GM21529 (cell line): Measurements from ENCODE around the gene FBXL15.
A peak's percentile ranks its signal among the peaks of the same experiment; 100 is the strongest.

Experiments
- ATAC-seq: cut with Tn5 transposase; IDR thresholded peaks from one replicate; pipeline ENCODE4 v1.9.1; 2021; ENCODE audit not compliant: unreplicated experiment

FBXL15 gene, protein sequence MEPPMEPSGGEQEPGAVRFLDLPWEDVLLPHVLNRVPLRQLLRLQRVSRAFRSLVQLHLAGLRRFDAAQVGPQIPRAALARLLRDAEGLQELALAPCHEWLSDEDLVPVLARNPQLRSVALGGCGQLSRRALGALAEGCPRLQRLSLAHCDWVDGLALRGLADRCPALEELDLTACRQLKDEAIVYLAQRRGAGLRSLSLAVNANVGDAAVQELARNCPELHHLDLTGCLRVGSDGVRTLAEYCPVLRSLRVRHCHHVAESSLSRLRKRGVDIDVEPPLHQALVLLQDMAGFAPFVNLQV

DNA sequence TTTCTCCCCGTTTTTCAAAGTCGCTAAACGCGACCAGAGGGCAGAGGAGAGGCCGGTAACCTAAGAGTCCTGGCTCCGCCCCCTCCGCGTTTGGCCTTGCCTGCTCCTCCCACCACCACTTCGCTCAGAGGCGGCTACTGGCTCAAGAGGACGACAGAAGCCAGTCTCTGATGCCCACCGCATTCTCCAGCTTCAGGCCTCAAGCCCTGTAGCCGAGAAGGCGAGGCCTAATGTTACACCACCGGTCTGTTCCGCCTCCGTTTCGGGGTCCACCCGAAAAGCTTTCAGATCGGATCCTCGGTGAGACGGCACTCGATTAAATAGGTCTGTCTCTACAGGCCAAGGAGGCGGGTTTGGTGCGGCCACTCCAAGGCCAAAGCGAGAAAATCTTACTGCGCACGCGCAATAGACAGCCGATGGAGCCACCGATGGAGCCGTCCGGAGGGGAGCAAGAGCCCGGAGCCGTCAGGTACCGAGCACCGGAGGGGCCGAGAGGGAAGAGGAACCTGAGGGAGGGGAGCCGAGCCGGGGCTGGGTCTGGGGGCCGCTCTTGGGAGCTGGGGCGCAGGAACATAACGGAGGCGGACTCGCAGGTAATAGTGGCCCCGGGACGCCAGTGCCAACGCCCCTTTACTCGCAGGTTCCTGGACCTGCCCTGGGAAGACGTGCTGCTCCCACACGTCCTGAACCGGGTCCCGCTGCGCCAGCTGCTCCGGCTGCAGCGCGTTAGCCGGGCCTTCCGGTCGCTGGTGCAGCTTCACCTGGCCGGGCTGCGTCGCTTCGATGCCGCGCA lies at the start of gene FBXL15:
TSS of gene FBXL15 (plus strand) at position 123 of the 793 bp plus-strand sequence. CDS start at position 417, 294 bp downstream.
- ATAC-seq: peak; percentile 61

DNA sequence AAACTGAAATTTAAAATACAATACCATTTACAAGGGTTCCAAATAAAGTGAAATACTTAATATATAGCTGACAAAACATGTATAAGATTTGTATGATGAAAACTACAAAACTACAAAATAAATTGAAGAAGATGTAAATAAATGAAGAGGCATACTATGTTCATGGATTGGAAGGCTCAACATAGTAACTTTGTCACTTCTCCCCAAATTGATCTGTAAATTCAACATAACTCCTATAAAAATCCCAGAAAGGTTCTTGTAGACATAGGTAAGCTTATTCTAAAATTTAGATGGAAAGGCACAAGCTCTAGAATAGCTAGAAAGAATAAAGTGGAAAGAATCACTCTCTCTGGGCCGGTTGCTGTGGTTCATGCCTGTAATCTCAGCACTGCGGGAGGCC lies 49.3 kb upstream of the FBXL15 start:
- ATAC-seq: no peak

DNA sequence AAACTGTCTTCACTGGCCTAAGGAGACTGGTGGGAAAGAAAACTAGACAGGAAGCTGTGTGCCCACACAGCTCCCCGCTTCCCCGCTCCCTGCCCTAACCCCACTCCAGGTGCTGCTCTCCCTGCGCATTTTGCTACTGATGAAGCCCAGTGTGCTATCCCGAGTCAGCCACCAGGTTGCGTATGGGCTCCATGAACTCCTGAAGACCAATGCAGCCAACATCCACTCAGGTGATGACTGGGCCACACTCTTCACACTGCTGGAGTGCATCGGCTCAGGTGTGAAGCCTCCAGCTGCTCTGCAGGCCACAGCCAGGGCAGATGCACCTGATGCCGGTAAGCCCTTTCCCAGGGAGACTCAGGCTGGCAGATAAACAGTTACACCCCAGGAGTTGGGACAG lies 45.4 kb upstream of the FBXL15 start:
- ATAC-seq: no peak

DNA sequence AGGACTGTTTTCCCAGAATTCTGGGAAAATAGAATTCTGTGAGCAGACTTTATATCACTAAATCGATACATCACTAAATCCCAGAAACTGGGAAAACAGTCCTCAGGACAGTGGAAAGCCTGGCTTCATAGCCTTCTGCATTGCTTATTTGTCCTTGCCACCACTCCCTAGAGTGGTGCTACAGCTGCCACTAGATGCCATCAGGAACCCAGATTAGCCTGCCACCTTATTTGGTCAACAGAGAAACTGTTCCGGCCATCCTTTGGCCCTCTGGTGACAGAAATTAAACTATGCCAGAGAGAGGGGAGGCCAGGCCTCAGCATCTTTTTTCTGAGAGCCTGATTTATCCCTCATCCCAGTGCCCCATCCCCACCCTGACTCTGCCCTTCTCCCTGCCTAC lies 44.8 kb upstream of the FBXL15 start:
- ATAC-seq: no peak

DNA sequence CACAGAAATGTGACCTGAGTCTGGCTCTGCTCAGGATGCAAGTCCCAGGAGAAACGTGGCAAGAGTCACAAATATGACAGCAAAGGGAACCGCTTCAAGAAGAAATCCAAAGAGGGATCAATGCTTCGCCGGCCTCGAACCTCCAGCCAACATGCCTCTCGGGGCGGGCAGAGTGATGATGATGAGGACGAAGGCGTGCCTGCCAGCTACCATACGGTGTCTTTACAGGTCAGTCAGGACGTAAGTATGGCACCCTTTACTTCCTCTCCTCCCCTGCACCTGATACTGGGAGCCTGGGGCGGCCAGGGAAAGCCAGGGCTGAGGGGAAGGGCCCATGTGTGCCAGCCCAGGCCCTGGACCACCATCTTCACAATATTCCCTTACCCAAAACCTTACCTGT lies 43.7 kb upstream of the FBXL15 start:
- no peak for ATAC-seq

DNA sequence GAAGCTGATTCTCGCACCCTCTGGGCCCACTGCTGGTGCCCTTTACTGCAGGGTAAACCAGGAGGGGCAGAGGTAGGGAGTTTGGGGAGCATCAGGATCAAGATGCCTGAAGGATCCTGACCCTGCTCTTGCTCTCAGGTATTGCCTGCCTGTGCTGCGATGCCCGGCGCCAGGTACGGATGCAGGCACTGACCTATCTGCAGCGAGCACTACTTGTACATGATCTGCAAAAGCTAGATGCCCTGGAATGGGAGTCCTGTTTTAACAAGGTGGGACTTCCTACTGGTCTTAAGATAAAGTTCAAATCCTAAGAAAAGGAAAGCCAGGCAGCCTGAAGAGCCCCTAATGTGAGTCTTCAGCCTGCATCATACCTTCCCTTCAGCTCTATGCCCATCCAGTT lies 41.3 kb upstream of the FBXL15 start:
- ATAC-seq: no peak

DNA sequence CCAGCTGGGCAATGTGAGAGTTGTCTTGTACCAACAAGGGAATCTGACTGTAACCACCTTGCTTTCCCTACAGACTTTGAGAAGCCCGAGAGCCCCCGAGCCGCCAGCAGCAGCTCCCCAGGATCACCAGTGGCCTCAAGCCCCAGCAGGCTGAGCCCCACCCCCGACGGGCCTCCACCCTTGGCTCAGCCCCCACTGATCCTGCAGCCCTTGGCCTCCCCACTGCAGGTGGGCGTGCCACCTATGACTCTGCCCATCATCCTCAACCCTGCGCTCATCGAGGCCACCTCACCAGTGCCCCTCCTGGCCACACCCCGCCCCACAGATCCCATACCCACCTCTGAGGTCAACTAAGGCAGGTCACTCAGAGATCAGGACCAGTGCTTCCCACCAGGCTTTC lies 38.7 kb upstream of the FBXL15 start:
- ATAC-seq: no peak

DNA sequence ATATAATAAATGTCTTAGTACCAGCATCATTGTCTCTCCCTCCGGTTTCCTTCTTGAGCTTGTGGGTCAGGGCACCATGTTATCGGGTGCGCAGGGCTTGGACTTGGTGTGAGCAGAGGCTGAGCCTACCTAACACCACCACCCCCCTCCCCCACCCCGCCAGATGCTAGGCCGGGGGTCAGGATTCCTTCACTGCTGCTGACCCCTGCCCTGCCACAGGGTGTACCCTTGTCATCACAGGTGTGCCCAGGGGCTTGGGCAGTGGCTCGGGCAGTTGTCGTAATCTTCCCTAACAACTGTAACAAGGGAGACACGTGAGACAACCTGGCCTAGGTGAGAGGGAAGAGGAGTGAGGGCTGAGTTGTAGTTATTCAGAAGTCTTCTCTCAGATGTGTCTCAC lies 37.8 kb upstream of the FBXL15 start:
- no peak for ATAC-seq

DNA sequence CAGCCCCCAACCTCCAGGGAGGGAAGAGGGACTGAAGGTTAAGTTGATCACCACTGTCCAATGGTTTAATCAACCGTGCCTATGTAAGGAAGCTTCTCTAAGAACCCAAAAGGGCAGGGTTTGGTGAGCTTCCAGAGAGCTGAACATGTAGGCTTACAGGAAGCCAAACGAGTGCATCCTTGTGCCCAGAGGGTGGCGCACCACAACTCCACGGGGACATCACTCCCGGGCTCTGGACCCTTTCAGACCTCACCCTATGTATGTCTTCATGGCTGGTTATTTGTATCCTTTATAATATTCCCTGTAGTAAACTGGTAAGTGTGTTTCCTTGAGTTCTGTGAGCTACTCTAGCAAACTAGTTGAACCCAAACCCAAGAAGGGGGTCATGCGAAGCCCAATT lies 36.6 kb upstream of the FBXL15 start:
- no peak for ATAC-seq

DNA sequence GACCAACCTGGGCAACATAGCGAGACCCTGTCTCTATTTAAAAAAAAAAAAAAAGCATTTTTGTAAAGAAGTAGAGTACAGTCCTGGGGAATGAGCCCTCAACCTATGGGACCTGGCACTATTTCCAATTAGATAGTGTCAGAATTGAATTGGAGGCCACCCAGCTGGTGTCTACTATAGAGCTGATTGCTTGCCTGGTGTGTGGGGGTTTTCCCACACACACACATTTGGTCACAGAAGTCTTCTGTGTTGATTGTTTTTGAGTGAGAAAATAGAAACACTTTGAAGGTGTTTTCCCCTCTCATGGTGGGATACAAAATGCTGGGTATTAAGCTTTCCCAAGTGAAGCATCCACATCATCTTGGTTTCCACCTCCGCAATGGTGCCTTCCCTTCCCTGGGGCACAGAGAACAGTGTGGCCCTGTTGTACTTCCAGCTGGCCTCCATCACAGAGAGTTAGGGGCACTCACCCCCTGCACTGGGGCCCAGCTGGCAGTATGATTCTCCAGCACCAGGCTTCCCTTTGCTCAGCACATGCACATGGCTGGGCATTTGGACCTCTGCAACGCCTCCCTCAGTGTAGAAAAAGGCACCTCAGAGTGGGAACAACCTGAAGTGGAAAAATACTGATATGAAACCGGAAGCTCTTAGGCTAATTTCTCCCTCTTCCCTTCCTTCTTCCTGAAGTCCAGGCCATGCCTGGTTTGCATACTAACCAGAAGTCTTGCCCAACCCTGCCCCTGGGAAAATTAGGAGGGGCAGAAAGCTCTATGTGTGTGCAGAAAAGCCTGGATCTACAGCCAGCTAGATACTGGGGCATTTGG lies 35.8 kb upstream of the FBXL15 start:
- ATAC-seq: no peak

DNA sequence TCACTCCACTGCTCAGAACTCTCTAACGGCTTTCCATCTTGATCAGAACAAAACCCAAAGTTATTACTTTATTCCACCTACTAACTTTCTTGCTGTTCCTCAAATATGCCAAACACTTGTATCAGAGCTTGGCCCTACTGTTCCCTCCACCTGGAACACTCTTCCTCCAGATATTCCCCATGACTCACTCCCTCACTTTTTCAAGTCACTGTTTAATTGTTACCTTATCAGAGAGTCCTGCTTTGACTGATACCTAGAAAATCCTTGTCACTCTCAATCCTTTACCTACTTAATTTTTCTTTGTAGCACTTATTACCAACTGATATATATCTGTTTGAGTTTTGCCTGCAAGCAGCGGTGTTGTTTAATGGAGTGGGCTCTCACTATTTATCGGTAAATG lies 30.7 kb upstream of the FBXL15 start:
- ATAC-seq: no peak

DNA sequence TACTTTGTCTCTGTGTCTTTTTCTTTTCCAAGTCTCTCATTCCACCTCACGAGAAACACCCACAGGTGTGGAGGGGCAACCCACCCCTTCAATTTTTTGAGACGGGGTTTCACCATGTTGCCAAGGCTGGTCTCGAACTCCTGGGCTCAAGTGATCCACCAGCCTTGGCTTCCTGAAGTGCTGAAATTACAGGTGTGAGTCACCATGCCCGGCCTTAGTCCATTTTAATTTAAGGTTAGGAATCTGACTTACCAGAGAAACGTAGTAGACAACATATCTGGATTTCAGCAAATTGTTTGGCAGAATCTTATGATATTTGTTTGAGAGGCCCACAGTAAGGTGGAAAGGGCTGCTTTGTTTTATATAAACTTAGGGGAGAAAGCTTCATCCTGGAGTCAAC lies 28.3 kb upstream of the FBXL15 start:
- ATAC-seq: no peak

DNA sequence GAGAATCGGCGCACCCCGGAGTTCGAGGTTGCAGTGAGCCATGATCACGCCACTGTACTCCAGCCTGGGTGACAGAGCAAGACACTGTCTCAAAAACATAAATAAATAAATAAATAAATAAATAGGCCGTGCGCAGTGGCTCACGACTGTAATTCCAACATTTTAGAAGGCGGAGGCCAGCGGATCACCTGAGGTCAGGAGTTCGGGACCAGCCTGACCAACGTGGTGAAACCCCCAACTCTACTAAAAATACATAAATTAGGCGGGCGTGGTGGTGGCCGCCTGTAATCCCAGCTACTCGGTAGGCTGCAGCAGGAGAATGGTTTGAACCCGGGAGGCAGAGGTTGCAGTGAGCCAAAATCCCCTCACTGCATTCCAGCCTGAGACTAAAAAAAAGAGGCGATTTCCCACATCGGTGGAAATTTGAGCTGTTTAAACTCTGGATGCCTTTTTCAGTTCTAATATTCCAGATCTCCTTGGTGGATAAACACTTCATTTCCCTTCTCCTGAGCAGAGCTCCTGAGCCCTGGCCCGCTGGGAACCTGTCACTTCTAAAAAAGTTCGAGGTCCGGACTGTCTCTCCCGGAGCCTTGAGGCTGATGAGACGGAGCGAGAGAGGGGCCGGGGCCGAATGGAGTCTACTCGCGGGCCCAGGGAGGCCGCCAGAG lies 27.1 kb upstream of the FBXL15 start:
- no peak for ATAC-seq

DNA sequence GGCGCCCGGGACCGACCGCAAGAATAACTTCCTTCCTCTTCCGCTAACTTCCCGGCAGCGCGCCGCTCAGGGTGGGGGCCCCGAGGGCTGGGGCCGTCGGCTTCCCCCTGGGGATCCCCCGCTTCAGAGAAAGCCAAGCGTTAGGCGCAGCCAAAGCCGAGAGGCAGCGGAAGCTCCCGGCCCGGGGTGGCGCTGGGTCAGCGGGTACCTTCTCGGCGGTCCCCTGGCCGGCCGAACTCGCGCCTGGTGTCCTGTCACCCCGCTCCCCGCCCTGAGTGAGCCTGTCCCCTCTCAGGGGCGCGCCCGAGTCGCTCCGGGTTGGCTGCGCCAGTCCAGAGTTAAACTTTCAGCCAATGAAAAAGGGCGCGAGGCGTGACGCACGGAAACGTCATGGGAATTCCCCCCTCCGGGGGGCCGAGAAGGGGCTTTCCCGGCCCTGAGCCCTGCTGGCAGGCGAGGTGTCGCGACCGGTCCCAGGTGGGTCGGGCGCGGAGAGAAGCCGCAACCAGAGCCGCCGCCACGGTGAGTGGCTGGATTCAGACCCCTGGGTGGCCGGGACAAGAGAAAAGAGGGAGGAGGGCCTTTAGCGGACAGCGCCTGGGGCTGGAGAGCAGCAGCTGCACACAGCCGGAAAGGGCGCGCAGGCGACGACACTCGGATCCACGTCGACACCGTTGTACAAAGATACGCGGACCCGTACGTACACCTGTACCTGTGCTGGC lies 26.4 kb upstream of the FBXL15 start:
- peak; percentile 81 for ATAC-seq

DNA sequence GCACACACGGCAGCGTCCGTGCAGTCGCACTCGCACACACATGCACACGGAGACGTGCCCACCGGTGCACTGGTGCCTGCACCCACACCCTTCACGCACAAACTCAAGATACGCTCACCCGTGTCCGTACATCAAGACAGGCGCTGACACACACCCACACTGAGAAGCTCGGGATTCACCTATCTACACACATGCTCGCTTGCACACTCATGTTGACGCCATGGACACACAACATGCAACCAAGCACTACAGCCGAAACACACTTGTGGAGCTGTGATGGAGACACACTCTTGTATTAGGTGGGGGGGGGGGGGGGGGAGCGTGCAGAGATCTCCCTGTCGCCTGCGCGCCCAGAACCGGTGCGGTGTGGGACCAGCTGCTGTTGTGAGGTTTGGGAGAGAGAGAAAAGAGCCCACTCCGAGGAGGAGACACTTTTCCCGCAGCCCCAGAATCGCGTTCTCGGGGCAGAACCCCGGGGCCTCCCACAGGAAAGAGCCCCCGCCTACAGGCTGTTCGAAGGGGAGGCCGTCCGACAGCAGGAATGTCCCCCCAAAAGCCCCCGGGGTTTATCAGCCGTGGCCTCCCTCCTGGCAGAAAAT lies 25.7 kb upstream of the FBXL15 start:
- no peak for ATAC-seq

DNA sequence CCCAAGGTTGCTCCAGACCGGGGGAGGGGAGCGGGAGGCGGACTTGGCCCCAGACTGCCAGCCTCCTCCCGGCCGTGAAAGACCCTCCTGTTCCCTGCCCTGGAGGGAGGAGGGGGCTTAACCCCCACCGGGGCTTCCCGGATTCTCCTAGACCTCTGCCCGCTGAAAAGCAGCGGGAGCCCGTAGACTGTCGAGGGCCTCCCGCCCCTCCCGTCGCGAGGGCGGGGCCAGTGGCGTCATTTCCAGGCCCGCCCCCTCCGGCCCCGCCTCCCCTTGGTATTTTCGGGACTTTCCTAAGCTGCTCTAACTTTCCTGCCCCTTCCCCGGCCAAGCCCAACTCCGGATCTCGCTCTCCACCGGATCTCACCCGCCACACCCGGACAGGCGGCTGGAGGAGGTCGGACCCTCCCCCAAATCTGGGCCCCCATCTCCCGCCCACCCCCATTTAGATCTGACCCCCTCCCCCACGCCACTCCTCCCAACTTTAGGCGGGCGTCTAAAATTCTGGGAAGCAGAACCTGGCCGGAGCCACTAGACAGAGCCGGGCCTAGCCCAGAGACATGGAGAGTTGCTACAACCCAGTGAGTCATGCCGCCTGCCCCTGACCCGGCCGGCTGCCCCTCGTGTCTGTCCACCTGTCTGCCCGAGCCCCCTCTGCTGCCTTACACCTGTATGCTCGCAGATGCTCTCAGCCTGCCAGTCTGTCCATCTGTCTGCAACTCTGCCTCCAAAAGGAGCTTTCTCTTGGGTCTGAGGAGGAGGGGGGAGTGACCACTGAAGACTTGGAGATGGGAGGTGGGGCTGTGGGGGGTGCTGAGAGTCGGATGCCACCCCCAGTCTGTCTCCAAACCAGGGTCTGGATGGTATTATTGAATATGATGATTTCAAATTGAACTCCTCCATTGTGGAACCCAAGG lies 25.0 kb upstream of the FBXL15 start, which contains the start of gene NFKB2:
TSS of gene NFKB2 (plus strand) at position 306 of the 917 bp plus-strand sequence. CDS start at position 561, 255 bp downstream.
- peak; percentile 28 for ATAC-seq

DNA sequence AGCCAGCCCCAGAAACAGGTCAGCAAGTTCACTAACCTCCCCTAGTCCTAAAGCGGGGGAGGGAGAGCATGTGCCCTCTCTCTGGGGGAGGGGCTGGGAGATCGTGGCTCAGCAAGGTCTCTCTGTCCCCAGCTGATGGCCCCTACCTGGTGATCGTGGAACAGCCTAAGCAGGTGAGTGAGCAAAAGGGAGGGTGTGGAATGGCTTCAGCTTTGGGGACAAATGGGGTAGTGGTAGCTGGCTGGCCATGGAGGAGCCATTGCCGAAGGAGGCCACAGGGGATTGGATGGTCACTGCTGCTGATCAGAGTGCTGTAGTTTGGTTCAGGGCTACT lies 24.4 kb upstream of the FBXL15 start:
- no peak for ATAC-seq

DNA sequence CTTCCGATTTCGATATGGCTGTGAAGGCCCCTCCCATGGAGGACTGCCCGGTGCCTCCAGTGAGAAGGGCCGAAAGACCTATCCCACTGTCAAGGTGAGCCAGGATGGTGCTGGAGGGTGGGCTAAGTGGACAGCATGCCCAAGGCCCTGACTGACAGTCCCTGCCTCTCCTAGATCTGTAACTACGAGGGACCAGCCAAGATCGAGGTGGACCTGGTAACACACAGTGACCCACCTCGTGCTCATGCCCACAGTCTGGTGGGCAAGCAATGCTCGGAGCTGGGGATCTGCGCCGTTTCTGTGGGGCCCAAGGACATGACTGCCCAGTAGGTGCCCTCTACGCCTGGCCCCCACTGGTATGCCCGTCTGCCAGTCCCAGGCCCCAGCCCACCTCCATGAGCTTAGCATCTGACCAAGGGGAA lies 23.9 kb upstream of the FBXL15 start:
- no peak for ATAC-seq
